Suppressor macrophage treated with lipopolysaccharide for 4 hours (primary cell): ENCODE measurements around the gene DUSP19.

Experiments used
- DNase-seq: peaks from one replicate; pipeline ENCODE4 v3.0.0-alpha.2; 2020

Gene DUSP19

DNA sequence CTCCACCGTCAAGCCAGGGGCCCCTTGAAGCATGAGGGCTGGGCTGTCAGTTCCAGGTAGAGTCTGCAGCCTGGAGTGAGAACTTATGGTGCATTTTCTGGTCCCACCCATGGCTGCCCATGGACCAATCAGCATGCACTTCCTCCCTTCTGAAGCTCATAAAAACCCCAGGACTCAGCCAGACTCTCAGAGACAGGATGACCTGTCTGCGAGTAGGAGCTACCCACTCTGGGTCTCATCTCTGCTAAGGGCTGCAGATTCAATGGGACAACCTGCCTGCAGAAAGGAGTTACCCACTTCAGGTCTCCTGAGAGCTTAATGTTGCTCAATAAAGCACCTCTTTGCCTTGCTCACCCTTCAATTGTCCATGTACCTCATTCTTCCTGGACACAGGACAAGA is 9.4 kb upstream of the DUSP19 start:
- DNase-seq, result no peak

DNA sequence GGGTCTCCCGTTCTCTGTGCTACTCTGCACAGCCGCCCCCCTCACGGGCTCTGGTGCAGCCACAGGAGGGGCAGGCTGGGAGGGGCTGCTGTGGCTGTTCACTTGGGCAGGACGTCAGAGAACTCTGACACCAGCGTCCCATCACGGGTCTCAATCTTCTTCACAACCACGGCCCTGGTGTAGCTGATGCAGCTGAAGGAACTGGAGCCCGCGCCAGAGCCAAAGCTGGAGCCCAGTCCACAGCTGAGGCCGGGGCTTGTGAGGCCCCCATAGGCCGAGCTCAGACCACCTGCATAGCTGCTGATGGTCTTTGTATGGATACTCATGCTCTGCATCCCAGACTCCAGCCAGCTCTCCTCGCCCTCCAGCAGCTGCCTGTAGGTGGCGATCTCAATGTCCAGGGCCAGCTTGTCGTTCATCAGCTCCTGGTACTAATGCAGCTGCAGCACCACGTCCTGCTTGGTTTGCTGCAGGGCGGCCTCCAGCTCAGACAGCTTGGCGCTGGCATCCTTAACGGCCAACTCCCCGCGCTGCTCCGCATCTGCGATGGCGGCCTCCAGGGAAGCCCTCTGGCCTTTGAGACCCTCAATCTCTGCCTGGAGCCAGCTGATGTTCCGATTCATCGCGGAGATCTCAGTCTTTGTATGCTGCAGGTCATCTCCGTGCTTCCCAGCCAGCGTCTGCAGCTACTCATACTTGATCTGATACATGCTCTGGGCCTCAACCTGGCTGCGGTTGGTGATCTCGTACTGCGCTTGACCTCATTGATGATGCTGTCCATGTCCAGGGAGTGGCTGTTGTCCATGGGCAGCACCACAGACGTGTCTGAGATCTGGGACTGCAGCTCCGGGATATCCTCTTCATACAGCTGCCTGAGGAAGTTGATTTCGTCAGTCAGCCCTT is 7.4 kb upstream of the DUSP19 start:
- DNase-seq, result peak; percentile 42

DNA sequence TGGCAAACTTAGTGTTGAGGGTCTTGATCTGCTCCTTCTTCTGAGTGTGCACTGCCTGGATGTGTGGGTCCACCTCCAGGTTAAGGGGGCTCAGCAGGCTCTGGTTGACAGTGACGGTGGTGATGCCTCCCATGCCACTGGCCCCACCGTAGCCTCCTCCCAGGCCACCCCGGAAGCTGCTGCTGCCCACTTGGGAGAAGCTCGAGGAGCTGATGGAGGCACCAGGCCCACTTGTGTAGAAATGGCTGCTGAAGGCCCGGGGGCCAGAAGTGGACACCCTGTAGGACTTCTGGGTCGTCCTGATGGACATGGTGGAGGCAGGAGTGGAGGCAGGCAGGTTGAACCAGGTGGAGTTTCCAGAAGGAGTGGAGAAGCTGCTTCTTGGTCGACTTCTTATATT is 6.4 kb upstream of the DUSP19 start:
- no peak for DNase-seq

DNA sequence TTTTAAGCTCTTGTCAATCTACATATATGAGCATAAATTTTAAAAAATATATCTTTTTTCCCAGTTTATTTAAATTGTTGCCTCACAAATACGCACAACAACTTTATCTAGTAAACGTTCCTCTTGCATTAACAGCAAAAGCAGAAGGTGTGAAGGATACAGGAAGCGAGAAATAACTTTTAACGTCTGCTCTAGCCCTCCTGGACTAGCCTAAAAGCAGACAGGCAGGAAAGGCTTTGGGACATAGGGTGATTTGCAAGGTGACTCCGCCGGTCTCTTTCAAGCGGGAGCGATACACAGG is 434 bp upstream of the DUSP19 start:
- DNase-seq, result no peak

DNA sequence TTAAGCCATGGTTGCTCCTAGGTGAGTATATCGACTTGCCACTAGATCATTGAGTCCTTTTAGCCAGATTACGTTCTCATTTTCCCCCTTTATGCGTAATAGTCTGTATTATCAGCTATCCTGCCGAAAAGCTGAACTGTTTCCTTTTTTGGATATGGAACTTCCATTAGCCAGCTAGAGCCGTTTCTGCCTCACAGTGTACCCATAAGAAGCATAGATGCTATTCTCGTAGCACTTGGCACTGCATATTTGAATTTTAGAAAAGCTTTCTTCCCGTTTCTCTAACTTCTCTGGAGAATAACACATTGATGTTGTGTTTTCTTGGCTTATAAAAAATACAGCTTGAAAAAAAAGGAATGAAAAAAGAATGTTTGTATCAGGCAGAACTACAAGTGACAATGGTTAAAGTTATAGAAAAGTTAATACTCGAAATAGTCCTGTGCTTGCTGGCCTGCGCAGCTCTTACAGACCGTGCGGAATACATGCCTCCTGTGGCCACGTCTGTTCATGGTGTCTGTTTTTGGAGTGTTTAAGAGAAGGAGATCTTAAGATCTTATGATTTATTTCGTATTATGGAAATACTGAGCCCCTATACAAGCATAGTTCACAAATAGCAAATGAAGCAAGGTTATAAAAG is 710 bp downstream of the DUSP19 start:
- DNase-seq, result peak; percentile 22

DNA sequence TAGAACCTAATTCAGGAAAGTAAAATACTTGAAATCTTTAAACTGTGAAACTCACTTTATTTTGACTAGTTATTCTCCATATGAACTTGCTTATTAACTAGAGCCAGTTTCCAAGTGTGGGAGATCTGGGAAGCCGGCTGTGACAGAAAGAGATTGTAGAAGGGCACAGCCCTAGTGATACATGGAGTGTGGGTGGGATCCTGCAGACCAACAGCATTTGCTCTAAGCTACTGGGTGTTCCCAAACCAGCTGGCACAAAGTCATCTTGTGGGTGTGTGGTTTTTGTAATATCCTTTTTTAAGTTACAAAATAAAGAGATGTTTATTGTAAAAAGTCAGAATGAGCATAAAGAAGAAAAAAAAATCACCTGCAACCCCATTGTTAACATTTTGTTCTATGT is 3.4 kb downstream of the DUSP19 start:
- DNase-seq, result peak; percentile 66

DNA sequence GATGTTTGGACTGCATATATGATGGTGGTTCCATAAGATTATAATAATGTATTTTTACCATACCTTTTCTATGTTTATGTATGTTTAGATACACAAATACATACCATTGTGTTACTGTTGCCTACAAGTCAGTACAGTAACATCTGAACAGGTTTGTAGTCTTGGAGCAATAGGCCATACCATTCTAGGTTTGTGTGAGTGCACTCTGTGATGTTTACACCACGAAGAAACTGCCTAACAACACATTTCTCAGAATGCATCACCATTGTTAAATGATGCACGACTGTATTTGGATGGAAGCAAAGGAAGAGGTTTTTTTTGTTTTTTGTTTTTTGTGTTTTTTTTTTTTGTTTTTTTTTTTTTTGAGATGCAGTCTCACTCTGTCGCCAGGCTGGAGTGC is 9.5 kb downstream of the DUSP19 start:
- no peak for DNase-seq

DNA sequence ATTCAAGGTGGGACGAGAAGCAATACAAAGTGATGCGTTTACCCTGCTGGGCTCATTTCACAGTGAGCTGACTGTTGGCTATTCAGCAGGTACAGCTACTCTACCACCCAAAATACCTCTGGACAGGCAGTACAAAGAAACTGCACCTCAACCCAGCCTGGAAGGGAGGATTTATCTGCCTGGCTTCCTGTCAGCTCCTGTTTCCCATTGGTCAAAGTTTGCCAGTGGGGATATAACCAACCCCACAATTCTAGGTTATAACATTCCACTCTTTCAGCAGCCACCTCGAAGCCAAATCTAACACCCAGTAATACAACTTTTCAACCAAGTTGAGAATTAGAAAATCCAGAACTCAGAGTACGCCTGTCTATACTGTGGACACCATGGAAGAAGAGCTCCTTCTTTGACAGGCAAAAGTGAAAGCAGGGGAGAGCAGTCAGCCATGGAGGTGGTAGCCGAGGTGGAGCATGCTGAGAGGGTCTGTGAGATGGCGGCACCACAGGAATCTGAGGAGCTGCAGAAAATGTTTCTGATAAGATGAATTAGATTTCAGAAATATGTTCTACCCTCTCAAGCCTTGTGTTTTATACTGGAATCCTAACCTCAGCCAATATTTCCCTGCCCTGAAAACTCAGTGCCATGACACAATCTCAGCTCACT is 10.8 kb downstream of the DUSP19 start:
- DNase-seq, result no peak

DNA sequence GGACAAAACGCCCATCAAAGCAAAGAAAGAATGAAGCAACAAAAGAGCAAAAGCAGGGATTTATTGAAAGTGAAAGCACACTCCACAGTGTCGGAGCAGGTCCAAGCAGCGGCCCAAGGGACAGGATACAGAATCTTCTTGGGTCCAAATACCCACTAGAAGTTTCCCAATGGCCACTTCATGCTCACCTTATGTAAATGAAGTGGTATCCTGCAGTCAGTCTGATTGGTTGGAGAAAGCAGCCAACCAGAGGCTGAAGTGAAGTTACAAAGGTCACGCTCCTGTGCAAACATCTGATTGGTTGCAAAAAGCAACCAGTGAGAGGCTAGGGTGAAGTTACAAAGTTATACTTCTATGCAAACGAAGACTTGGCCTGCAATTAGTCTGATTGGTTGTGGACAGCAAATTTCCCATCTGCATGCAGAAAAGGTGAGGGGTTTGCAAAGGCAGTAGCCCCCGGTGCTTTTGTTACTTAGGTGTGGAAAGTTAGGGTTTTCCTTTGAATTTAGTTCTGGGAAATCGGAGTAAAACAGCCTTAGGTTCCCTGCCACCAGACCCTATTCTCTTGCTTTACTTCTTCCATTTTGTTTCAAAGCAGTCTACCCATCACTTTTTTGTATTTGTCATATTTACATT is 12.9 kb downstream of the DUSP19 start:
- DNase-seq, result no peak

DNA sequence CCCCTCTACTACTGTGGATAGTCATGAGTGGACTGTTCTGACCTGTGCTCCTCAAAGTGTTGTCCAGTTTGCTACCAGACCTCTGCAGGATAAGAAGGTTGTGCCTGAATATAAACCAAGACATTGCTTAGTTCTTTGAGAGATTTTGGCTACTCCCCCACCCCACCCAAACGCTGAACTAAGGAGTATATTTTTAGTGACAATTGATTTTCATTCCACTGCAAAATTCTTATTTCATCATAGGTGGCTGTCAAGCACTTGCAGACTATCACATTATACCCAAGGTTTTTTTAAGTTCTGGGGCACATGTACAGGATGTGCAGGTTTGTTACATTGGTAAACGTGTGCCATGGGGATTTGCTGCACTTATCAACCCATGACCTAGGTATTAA is 13.4 kb downstream of the DUSP19 start:
- DNase-seq, result no peak

DNA sequence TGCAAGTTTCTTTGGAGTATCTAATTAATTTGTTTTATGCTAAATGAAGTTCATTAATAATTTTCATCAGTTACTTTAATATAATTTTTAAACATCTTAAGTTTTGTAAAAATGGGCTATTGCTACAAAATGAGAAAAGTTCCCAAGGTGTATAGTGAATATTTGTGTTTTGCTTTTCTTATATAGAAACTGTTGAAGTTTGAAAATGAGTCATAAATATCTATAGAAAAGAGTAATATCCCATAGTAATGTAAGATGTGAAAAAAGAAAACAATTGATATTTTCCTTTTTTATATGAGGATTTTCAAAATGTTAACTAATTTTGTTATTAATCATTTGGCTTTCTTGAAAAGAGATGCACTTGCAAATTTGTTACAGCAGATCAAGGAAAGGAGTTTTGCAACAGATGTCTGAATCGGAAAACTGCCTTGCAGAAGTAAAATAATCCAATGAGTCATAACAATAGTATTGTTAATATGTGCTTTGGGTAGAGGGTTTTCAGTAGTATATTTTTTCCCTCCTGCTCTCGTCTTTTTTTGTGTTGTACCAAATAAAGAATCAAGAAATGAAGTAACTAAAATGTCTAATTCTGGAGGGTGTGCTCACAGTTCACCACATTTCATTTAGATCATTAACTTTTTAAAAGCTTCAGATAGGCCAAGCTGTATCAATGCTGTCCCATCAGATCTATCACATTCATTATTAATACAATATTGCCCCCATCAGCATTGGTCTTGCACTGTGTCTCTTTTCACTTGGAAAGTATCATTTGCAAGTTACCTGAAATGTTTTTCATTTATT is 15.5 kb downstream of the DUSP19 start:
- DNase-seq, result no peak

DNA sequence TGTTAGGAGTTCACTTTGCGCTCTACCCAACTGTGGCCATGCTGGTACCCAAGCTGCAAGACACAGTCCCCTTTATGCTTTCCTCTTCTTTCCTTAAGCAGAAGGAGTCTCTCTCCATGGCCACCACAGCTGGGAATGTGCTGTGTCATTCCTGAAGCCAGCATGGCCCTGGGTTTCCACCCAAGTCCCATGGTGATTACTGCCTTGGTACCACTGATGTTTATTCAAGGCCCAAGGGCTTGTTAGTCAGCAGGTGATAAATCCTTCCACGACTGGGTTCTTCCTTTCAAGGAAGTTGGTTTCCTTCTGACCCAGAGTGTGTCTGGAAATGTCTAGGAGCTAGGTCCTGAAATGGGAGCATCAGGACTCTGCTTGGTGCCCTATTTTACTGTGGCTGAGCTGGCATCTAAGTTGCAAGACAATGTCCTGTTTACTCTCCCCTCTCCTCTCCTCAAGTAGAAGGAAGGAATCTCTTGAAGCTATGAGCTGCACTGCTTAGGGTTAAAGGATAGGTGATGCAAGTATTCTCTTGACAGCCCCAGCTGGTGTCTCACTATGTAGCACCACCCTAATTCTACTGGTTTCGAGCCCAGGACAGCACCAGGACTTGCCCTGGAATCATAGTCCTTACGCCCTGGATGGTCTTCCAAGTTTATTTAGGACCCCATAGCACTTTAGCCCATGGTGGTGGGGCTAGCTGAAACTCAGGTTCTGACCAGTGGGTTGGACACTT is 27.0 kb downstream of the DUSP19 start:
- no peak for DNase-seq

DNA sequence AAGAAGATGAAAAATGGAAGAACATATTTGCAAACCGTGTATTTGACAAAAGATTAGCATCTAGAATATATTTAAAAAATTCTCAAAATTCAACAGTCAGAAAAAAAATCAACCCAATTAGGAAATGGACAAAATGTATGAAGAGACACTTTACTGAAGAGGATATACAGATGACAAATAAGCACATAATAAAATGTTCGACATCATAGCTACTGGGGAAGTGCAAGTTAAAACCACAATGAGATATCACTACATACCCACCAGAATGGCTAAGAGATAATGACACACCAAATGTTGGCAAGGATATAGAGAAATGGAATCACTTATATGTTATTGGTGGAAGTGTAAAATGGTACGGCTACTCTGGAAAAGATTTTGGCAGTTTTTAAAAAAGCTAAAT is 34.0 kb downstream of the DUSP19 start:
- DNase-seq, result no peak

DNA sequence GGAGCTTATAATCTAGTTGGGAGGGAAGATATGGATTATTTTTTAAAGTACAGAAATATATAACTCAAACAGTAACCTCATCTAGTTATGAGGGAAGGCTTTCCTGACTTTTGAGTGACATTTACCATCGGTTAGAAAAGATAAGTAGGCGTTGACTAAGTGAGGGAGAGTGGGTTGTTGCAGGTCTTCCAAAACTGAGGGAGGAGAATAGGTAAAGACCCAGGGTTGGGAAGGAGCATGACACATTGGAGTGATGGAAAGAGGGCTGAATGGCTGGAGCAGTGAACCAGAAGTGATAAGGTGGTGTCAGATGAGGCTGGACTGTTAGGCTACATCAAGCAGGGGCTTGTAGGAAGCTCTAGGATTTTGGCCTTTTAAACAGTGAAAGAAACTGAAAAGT is 35.1 kb downstream of the DUSP19 start:
- no peak for DNase-seq

DNA sequence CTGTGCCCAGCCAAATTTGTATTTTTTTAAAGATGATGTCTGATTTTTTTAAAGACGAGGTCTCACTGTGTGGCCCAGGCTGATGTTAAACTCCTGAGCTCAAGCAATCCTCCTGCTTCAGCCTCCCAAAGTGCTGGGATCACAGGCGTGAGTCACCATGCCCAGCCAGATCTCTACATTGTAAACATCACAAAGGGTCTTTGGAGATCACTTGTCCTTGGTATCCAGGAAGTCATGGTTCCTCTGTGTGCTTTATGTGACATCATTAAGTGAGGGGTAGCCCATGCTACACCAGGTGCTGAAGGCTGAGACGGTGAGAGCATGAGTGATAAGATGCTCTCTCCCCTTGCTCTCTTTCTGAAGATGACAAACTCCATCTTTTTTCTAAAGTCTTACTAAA is 38.7 kb downstream of the DUSP19 start:
- DNase-seq, result no peak

DNA sequence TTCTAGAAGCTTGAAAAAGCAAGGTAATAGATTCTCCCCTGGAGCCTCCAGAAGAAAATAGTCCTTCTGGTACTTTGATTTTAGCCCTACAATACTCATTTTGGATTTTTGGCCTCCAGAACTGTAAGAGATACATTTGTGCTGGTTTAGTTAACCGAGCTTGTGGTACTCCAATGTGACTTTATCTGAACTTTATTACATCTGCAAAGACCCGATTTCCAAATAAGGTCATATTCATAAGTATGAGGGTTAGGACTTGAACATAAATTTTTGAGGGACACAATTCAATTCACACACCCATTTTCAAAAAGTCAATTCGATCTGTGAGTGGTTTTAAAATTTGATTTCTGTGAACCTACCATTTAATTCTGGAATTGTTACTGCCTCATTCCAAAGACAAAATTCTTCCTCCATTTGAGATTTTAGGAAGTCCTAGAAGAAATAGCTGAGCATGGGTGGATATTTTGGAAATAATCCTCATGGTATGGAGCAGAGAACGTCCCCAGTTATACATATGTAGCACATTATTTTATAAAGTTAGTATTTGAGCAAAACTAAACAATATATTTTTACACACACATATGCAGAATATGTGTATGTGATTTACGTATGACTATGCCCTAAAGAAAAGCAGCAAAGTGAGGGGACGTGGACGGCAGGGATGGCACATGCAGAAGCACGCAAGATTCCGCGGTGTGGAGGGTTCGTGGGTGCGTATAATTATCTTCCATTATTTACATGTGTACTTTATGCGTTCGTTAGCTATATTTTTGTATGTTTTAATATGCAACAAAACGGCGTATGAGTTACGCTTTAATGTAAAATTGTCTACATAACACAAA is 44.8 kb downstream of the DUSP19 start:
- no peak for DNase-seq

DNA sequence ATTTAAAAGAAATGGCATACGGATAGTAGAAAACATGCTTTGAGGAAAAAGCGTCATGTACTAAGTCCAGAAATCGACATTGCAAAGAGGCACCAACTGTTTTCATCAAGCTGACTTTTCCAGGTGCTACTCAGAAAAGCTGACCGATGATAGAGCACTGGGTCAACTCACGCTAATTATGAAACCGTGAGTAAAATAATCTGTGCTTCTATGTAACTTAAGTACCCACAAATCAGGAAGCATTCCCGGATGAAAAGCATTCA is 45.3 kb downstream of the DUSP19 start:
- DNase-seq, result no peak

DNA sequence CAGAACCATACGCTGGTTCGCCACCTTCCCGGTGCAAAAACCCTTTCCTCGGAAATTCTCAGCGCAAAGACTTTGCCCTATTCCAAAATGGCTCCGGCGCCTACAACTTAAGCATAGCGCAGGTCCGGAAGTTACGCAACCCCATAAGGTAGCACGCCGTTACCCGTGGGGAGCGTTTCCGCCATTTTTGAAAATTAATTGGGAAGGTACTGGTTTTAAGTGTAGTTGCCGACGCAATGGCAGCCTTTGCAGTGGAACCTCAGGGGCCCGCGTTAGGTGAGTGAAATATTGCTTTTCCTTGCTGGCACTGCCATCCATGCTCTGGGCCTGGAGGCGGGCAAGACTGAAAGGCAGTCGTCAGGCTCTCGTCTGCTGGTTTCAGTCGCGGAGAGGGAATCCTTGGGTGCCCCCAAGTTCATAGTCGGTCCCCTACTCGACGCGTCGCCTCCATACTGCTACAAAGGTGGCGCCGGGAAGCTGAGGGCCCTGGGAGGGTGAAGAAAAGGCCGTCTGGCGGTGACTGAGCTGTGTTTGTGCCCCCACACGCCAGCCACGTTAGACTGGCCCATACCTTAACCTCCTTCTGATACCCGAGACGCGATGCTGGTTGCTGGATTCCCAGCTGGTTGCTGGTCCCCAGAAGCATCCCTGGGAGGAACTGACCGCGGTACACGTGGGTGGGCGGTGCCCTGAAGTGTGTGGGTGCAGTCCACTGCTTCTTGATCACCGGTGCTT is 45.8 kb downstream of the DUSP19 start, which contains the start of gene NUP35:
NUP35 (plus strand) TSS at position 222 of the 735 bp plus-strand sequence; CDS start at position 237, 15 bp downstream.
- DNase-seq, result peak; percentile 94

DNA sequence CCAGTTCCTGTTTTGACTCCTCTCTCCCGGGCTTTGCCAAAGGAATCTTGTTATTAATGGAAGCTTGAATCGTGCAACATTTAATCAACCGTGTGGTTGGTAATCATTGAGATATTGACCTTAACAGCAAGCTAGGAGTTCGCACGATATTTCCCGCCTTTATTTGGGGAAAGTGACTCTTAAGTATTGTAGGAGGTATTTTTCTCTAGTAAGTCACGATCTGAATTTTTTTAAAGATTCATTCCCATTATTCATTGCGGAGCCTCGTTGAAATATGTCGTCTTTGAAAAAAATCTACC is 46.4 kb downstream of the DUSP19 start:
- DNase-seq, result no peak

DNA sequence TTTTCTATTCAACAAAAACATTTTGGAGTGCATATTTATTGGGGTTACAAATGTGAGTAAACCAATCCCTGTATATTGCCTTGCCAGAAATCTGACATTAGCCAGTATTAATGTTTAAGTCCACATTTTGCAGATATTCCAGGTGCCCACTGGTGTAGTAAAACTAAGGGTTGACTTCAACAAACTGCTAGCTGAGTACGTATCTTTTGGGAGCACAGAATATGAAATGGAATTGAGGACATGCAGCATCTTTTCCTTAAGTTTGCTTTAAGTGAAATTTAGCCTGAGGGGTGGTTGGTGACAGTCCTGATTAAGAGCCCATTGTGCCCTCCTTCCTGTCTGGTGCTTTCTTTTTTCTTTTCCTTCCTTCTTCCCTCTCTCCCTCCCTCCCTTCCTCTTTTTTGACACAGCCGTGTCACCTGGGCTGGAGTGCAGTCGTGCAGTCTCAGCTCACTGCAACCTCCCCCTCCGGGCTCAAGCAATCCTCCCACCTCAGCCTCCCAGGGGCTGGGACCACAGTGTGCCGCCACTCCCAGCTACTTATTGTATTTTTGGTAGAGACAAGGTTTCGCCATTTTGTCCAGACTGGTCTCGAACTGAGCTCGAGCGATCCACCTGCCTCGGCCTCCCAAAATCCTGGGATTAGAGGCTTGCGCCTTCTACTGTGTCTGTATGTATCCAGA is 47.3 kb downstream of the DUSP19 start:
- DNase-seq, result no peak
